ENCODE measurements around the gene RAPGEF2.

RAPGEF2 gene

DNA sequence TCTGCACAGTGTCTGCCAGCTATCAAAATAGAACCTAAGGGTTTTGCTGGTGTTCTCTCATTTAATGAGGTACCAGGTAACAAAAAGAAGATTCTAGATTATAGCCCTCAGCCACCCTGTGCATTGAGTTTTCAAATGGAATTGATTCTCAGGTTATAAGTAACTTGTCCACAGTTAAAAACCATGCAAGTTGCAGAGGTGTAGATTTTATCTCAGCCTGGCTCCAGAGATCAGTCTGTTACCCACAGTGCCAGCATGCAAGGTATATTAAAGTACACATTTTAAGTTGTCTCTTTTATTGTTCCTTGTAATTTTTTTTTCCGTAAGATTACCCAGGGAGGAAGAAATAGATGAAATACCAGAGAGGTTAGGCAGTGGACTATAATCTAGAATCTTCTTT is 59.7 kb downstream of the RAPGEF2 start:
- H3K36me3 Mint-ChIP-seq (ENCODE audit: insufficient read depth), result no peaks in the 10 kb centered on the region
- DNase-seq, result no peak
- peak overlapping the region in 1 of 2 donors; percentile 23 for H3K27ac Mint-ChIP-seq
- H3K4me1 Mint-ChIP-seq (ENCODE audit: low read depth in 2 of 2), result peaks cover 15 to 22% of the 10 kb centered on the region in 2 donors
- H3K27me3 Mint-ChIP-seq, result no peaks in the 10 kb centered on the region
- ATAC-seq (replicated peaks), result no peak
- H3K9me3 Mint-ChIP-seq, result no peaks in the 10 kb centered on the region
- H3K4me3 Mint-ChIP-seq, result no peak overlapping the region

- Mint-ChIP-seq H3K36me3 (ENCODE audit: insufficient read depth) (no peaks in the 10 kb centered on the region), H3K27me3 (no peaks in the 10 kb centered on the region), H3K4me1 (ENCODE audit: low read depth in 2 of 2) (peaks cover 14 to 22% of the 10 kb centered on the region in 2 donors), H3K27ac (no peak overlapping the region), H3K9me3 (no peaks in the 10 kb centered on the region), H3K4me3 (no peak overlapping the region)
- no peak for ATAC-seq (replicated peaks)
- no peak for DNase-seq
These were observed 60.6 kb downstream of the RAPGEF2 start for GRCh38 chr4:159163521-159163920.

DNA sequence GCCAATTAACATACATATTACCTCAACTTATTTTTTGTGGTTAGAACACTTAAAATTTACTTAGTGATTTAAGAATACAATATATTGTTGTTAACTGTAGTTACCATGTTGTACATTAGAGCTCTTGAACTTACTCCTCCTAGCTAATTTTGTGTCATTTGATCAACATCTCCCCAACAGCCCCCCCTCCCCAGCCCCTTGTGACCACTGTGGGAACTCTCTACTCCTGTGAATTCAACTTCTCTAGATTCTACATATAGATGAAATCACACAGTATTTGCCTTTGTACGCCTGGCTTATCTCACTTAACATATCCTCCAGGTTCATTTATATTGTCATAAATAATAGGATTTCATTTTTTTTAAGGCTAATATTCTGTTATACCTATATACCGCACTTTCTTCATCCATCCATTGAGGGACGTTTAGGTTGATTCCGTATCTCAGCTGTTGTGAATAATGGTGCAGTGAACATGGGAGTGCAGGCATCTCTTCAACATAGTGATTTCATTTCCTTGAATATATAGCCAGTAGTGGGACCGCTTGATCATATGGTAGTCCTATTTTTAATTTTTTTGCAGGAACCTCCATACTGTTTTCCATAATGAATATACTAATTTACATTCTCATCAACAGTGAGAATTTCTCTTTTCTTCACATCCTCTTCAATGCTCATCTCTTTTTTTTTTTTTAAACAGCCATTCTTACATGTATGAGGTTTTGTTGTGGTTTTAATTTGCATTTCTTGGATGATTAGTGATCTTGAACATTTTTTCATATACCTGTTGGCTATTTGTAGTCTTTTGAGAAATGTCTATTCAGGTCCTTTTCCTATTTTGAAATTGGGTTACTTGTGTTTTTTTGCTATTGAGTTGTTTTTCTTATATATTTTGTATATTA is 66.8 kb downstream of the RAPGEF2 start:
- no peak for ATAC-seq (replicated peaks)
- Mint-ChIP-seq H3K4me3 (no peak overlapping the region), H3K36me3 (ENCODE audit: insufficient read depth) (no peaks in the 10 kb centered on the region), H3K9me3 (no peaks in the 10 kb centered on the region), H3K4me1 (ENCODE audit: low read depth in 2 of 2) (peaks cover 22 to 28% of the 10 kb centered on the region in 2 donors), H3K27ac (no peak overlapping the region), H3K27me3 (no peaks in the 10 kb centered on the region)
- no peak for DNase-seq

DNA sequence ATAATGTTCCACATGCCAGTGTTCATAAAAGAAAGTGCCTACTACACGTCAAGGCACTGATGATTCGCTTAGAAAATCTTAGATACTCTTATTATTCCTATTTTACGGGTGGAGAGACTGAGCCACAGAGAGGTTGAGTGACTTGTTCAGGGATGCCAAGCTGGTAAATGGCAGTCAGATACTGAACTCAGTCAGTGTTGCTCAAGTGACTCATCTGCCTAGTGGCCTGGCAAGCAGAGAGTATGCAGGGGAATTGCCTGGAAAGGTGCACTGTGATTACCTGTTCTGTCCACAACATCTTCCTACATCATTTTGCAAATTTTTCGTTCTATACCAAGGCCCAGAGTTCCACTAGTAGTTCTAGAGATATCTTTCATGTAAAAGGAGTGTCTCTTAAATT is 68.4 kb downstream of the RAPGEF2 start:
- H3K27ac Mint-ChIP-seq, result no peak overlapping the region
- ATAC-seq (replicated peaks), result no peak

DNA sequence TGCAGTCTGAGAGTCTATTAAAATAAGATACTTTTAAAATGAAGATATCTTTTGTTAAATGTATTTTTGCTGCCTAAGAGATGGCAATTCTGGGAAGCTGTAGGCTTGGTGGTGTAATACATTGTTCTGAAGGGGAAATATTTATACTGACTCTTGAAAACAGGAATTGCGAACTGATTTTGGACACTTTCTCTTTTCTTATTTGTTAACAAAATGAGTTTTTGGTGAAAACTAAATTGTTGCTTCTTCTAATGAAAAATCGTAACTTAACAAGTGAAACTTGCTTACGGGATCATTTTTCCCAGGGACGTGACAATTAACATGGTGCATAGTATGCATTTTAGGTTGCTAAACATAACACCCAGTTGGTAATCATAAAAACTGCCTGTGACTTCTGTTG is 71.0 kb downstream of the RAPGEF2 start:
- H3K4me1 Mint-ChIP-seq (ENCODE audit: low read depth in 2 of 2), result peaks cover 26 to 39% of the 10 kb centered on the region in 2 donors
- DNase-seq (no peak), ATAC-seq (replicated peaks) (no peak)
- H3K9me3 Mint-ChIP-seq, result no peaks in the 10 kb centered on the region
- H3K36me3 Mint-ChIP-seq (ENCODE audit: insufficient read depth), result no peaks in the 10 kb centered on the region
- no peak overlapping the region for H3K27ac Mint-ChIP-seq
- no peaks in the 10 kb centered on the region for H3K27me3 Mint-ChIP-seq
- no peak overlapping the region for H3K4me3 Mint-ChIP-seq

More for the DNA sequence above, 68.4 kb downstream of the RAPGEF2 start:
- no peaks in the 10 kb centered on the region for H3K27me3 Mint-ChIP-seq
- no peaks in the 10 kb centered on the region for H3K9me3 Mint-ChIP-seq
- no peak overlapping the region for H3K4me3 Mint-ChIP-seq
- no peak for DNase-seq
- H3K36me3 Mint-ChIP-seq (ENCODE audit: insufficient read depth), result no peaks in the 10 kb centered on the region
- peaks cover 28 to 40% of the 10 kb centered on the region in 2 donors for H3K4me1 Mint-ChIP-seq (ENCODE audit: low read depth in 2 of 2)

DNA sequence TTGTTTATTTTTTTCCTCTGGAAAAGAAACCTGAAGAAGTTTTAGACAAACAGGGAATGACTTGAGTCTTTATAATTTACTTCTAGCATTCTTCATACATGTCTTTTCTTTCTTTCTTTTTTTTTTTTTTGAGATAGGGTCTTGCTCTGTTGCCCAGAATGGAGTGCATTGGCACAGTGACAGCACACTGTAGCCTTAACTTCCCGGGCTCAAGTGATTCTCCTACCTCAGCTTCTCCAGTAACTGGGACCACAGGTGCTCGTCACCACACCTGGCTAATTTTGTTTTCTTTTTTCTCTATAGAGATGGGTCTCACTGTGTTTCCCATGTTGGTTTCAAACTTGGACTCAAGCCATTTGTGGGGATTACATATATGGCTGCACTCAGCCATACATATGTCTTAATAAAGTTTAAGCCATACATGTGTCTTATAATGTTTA is 71.8 kb downstream of the RAPGEF2 start:
- no peak for DNase-seq
- Mint-ChIP-seq H3K4me1 (ENCODE audit: low read depth in 2 of 2) (peaks cover 29 to 46% of the 10 kb centered on the region in 2 donors), H3K27me3 (no peaks in the 10 kb centered on the region), H3K9me3 (no peaks in the 10 kb centered on the region), H3K36me3 (ENCODE audit: insufficient read depth) (no peaks in the 10 kb centered on the region), H3K4me3 (no peak overlapping the region), H3K27ac (no peak overlapping the region)
- no peak for ATAC-seq (replicated peaks)

DNA sequence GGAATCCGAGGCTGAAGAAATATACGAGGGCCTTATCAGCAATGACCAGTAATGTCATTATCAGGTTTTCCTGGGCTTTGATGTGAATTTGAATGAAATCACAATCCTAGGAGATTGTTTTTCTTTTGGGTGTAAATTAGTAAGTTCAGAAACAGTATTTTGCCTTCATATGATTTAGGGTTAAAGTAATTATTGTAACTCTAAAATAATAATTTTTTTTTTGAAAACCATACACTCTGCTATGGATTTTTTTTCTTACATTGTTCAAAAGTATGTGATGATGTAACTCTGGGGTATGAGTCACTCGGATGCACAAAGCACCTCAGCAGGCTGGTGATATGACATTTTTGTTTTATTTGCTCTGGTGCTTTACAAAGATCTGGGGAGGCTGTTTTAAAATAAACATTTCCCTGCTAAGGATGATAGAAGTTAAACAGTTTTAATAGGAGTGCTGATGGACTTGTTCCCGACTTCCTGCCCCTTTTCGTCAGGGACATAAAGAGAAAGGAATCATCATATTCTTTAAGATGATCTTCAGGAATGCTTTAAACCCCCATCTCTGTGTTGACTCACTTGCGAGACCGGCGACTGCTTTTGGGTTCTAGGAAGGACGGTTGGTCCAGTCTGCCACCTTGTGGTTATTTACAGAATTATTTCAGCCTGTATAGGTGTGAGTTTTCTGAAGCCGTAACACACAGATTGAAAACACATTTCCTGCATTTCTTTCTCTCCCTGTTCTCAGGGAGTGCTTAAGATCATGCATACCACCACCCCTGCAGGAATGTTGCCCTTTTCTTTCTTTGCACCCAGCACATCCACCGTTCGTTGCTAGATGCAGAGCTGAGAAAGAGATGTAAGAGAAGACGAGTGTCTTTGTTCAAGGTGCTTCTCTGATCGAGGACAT is 72.5 kb downstream of the RAPGEF2 start:
- ATAC-seq (replicated peaks) (peak; percentile 94), DNase-seq (peak; percentile 51 to 61 (median 55))
- Mint-ChIP-seq H3K4me1 (ENCODE audit: low read depth in 2 of 2) (peaks cover 33 to 44% of the 10 kb centered on the region in 2 donors), H3K9me3 (no peaks in the 10 kb centered on the region), H3K4me3 (no peak overlapping the region), H3K36me3 (ENCODE audit: insufficient read depth) (no peaks in the 10 kb centered on the region), H3K27me3 (no peaks in the 10 kb centered on the region), H3K27ac (peak overlapping the region in 1 of 2 donors; percentile 78)

DNA sequence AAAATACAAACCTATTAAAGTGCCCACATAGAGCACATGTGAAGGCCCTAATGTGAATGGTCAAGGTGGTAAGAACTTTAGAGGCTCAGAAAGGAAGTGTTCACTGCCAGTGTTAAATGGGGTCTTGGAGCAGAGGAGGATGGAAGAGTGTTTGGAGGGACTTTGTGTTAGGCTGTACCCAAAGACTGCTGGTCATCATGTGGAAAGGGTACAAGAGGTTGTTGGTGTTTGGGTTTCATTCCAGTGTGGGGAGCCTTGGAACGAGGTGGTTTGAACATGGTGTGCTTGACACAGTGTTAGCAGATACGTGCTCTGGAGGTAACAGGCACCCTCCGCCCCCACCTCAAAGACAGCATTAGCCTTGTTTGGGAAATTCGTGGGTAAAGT is 73.1 kb downstream of the RAPGEF2 start:
- H3K36me3 Mint-ChIP-seq (ENCODE audit: insufficient read depth), result no peaks in the 10 kb centered on the region

DNA sequence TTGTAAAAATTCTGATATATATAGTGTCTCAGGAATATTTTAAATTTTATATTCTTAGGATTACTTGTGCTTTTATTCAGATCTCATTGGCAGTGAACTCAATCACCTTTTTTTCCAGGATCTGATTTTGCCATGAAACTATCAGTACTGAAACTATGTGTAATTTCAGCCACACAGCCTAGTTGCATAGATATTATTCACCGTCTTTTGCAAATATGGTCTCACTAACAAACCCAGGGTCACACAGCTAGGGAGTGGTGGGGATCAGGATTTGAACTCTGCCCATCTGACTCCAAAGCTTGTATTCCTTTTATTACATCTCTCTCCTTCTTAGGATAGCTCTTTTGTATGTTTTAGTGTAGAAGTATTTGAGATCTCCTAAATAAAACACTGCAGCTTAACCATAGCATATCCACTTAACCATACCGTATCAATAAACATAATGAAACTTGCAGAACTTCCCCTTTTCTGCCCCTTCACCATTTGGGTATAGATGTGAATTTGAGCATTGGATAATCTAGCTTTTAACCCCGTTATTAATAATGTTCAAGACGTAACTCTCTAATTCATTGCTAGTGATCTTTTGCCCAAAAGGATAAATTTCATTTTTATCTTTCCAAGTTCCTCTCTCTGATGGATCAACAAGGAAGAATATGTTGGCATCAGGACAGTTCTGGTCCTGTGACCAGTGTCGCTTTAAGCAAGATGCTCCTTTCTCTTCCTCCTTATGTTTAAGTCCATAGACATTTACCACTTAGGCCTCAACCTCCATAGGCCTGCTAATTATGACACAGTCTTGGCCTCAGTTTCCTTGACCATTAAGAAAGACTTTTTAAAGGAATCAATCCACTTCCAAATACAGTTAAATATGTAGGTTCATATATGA is 74.6 kb downstream of the RAPGEF2 start:
- no peaks in the 10 kb centered on the region for H3K27me3 Mint-ChIP-seq
- H3K9me3 Mint-ChIP-seq, result no peaks in the 10 kb centered on the region
- no peaks in the 10 kb centered on the region for H3K36me3 Mint-ChIP-seq (ENCODE audit: insufficient read depth)
- peak overlapping the region in 1 of 2 donors; percentile 6 for H3K27ac Mint-ChIP-seq
- H3K4me1 Mint-ChIP-seq (ENCODE audit: low read depth in 2 of 2), result peaks cover 26 to 41% of the 10 kb centered on the region in 2 donors
- DNase-seq (no peak), ATAC-seq (replicated peaks) (no peak)
- H3K4me3 Mint-ChIP-seq, result no peak overlapping the region

More for the DNA sequence above, 73.1 kb downstream of the RAPGEF2 start:
- ATAC-seq (replicated peaks) (no peak), DNase-seq (no peak)
- H3K27ac Mint-ChIP-seq, result no peak overlapping the region
- no peaks in the 10 kb centered on the region for H3K9me3 Mint-ChIP-seq
- H3K4me1 Mint-ChIP-seq (ENCODE audit: low read depth in 2 of 2), result peaks cover 33 to 41% of the 10 kb centered on the region in 2 donors
- no peak overlapping the region for H3K4me3 Mint-ChIP-seq
- no peaks in the 10 kb centered on the region for H3K27me3 Mint-ChIP-seq

GRCh38 chr4:159178151-159178546 is 75.3 kb downstream of the RAPGEF2 start:
- ATAC-seq (replicated peaks) (no peak), DNase-seq (no peak)
- H3K36me3 Mint-ChIP-seq (ENCODE audit: insufficient read depth), result no peaks in the 10 kb centered on the region
- no peaks in the 10 kb centered on the region for H3K27me3 Mint-ChIP-seq
- no peak overlapping the region for H3K4me3 Mint-ChIP-seq
- H3K27ac Mint-ChIP-seq, result no peak overlapping the region
- H3K4me1 Mint-ChIP-seq (ENCODE audit: low read depth in 2 of 2), result peaks cover 23 to 36% of the 10 kb centered on the region in 2 donors
- H3K9me3 Mint-ChIP-seq, result no peaks in the 10 kb centered on the region

- H3K36me3 Mint-ChIP-seq (ENCODE audit: insufficient read depth), result no peaks in the 10 kb centered on the region
- H3K4me3 Mint-ChIP-seq, result no peak overlapping the region
- H3K4me1 Mint-ChIP-seq (ENCODE audit: low read depth in 2 of 2), result peaks cover 23 to 33% of the 10 kb centered on the region in 2 donors
- DNase-seq, result no peak
- no peaks in the 10 kb centered on the region for H3K27me3 Mint-ChIP-seq
- no peak overlapping the region for H3K27ac Mint-ChIP-seq
- no peak for ATAC-seq (replicated peaks)
- no peaks in the 10 kb centered on the region for H3K9me3 Mint-ChIP-seq
These were observed 76.4 kb downstream of the RAPGEF2 start for GRCh38 chr4:159178979-159179969.

All from effector memory CD8-positive, alpha-beta T cell (primary cell).